Activated CD8-positive, alpha-beta memory T cell treated with anti-CD3 and anti-CD28 coated beads for 36 hours (primary cell): ENCODE data around the gene CNTN2. TPM values are rescaled to one million over a fixed set of nuclear protein-coding genes. Genes with fewer than 3 reads are reported as not detected.

ENCODE experiments used
- CTCF ChIA-PET: fragments of 350-600 bp; sonication (Branson Sonifier 250); formaldehyde crosslinking; loops from one replicate; lab custom pipeline; 2021; ENCODE audit warnings: antibody characterized with exemption; lab: Charles Lee
- POLR2A ChIA-PET: fragments of 350-600 bp; sonication (Branson Sonifier 250); formaldehyde crosslinking; loops from one replicate; lab custom pipeline; 2021; ENCODE audit warnings: antibody characterized with exemption; lab: Charles Lee
- total RNA-seq, 2 experiments: library from RNA; stranded (reverse); gene quantifications; one replicate each; pipeline ENCODE4 v1.2.3, GENCODE V29; 2021

CNTN2 gene
- total RNA-seq, 2 experiments from 2014 or later, result not detected

DNA sequence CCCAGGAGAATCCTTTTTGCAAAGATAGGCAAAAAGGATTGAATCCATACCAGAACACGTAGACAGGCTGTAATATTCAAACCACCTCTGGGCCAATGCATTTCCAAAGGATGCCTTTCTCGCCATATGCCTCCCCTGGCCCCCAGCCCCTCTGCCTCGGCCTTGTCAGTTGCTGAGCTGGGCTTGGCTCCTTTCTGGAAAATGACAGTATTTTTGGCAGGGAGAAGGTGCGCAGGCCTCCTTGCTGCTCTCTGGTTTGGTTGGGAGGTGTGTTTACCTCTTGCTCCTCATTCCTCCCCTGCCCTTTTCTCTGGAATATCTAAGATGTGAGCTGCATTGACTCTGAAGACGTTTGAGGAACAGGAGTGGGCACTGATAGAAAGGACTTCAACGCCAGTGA lies 26.0 kb upstream of the CNTN2 start:
- CTCF ChIA-PET, result no interaction called here
- POLR2A ChIA-PET, result no interaction called here

DNA sequence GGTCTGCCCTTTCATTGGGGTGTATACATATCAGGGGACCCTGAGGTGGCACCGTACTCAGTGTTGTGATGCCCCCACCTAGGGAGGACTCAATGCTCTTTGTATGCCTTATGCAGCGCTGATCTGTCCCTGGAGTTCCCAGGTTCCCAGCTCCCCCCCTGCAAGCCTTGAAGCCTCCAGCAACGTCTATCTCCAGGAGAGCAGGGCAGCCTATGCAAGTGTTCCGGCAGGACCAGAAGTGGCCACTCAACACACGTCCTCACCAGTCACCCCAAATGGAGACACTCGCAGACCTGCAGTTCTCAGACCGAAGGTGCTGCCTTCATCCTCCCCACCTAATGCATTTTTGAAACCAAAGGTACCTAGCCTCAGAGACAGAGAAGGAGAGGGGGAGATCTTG lies 25.2 kb upstream of the CNTN2 start:
- CTCF ChIA-PET, result no interaction called here
- POLR2A ChIA-PET, result no interaction called here

DNA sequence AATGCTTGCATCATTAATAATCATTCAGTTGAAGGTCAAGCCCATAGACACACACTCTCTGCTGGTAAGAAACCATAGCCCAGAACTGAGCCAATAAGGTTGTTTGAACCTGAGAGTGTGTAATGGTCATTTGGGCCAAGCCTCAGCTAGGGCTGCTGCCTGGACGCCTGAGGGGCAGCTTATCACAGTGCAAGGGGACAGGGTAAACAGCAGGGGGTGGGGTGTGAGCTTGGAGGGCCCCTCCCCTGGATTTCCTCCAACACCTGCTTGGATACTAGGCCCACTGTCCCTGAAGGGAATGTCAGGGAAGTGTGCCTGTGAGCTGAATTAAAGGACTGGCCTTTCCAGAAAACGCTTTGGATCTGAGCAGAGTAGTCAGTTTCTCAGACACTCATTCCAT lies 24.6 kb upstream of the CNTN2 start:
- CTCF ChIA-PET, result no interaction called here
- POLR2A ChIA-PET, result no interaction called here

DNA sequence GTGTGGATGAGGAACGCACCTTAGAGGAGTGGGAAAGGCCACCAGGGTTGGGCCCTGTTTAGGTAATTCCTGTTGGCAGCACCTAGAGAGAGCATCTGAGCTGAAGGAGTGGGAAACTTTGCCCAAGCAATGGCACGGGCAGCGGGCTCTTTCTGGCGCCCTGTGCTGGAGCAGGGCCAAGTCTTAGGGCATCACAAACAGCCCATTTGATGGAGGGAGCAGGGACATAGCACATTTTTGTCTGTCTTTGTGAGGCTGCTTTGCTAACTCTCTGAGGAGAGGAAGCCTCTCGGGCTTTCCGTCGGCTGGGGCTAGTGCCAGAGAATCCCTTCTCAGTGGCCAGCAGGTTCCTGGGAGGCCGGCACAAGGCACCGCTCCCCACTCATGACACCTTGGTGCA lies 22.5 kb upstream of the CNTN2 start:
- CTCF ChIA-PET, result no interaction called here
- POLR2A ChIA-PET, result no interaction called here

DNA sequence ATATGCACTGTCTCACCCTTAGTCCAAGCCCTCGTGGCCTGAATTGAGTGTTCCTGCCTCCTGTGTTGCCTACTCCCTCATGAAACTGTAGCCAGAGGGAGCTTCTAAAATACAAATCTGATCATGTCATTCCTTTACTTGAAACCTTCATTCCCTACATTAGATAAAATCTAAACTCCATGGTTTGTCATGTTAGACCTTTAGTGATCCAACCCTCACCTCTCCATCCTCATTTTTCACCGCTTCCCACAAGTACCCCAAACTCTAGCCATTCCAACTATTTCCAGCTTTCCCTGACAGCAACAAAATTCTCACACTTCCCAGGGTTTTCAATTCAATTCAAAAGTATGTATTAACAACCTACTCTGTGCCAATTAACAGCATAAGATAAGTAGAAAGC lies 18.3 kb upstream of the CNTN2 start:
- POLR2A ChIA-PET, result no interaction called here
- CTCF ChIA-PET, result no interaction called here

DNA sequence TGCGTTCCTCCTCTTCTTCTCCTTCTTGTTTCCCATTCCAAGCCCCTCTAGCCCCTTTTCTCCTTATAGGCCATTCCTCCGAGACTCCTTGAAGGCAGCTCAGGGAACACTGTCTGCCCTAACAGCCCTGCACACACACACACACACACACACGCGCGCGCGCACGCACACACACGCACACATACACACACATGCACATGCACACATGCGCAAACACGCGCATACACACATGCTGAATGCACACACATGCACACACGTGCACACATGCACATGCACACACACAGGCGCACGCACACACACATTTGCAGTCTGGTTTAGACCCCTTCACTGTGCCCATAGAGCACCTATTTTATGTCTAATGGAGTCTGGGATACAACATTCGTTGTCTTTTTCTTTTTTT lies 17.8 kb upstream of the CNTN2 start:
- CTCF ChIA-PET, result no interaction called here

GRCh38 chr1:205026181-205026580 lies 16.8 kb upstream of the CNTN2 start:
- ChIA-PET CTCF (no interaction called here), POLR2A (no interaction called here)

More for the DNA sequence above, 17.8 kb upstream of the CNTN2 start:
- POLR2A ChIA-PET, result no interaction called here

DNA sequence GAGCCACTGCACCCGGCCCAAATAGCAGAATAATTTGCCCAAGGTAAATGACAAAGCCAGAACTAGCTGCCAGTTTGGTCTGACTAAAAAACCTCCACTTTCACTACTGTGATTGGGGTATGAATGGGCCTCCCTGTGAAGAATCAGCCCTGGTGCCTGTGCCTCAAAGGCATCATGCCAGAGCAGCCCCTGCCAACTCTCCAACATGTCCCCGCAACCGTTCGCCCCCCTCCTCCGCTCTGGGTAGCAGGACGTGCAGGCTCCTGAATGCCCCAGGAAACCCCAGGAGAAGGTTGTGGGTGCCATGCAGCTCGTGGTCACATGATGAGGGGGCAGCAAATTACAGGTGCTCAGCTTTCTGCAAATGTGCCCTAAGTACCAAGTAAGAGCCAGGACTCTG lies 14.6 kb upstream of the CNTN2 start:
- CTCF ChIA-PET, result no interaction called here
- POLR2A ChIA-PET, result no interaction called here

DNA sequence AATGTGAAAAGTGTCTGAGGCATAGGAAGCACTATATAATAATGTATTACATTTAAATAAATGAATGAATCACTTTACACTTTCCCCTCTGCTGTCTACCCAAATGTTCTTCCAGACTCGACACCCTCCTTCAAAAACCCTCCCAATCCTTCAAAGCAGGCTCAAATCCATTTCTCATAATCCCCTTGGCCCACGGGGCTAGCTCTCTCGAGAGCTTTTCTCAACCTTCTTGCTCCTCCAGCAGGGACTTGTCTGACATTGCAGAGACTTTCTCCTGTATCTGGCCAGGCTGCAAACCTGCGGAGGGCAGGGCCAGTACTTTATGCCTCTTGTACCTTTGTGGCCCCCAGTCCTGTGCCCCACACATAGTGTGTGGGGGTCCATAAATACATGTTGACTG lies 14.1 kb upstream of the CNTN2 start:
- ChIA-PET POLR2A (no interaction called here), CTCF (no interaction called here)

- ChIA-PET POLR2A (no interaction called here), CTCF (no interaction called here)
Observed at GRCh38 chr1:205030241-205030640, 12.8 kb upstream of the CNTN2 start.

DNA sequence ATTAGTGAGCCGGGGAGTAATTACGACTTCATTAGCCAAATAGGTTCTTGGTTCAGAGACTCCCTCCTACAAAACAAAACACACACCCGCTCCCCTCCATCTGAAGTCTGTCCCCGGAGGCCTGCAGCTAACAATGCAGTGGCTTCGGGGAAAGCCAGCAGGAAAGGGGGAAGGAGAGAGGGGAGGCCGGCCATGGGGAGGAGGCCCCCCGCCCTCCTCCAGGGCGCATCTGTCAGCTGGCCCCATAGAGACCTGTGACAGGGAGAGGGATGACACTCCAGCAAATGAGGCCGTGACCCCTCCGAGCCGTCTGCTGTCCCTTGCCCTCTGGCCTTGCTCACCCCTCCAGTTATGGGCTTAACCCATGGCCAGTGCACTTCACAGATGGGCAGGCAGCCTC lies 12.1 kb upstream of the CNTN2 start:
- POLR2A ChIA-PET, result no interaction called here
- CTCF ChIA-PET, result no interaction called here

GRCh38 chr1:205032508-205032907 lies 10.5 kb upstream of the CNTN2 start:
- ChIA-PET CTCF (interaction anchor here (1.4 kb wide), 1 partner anchor 29 kb away, joined by 3 read pairs; no protein-coding TSS in a partner anchor), POLR2A (no interaction called here)

GRCh38 chr1:205037539-205037938 lies 5.5 kb upstream of the CNTN2 start:
- ChIA-PET CTCF (interaction anchor here (0.5 kb wide), 1 partner anchor 176 kb away, joined by 5 read pairs; no protein-coding TSS in a partner anchor), POLR2A (no interaction called here)

DNA sequence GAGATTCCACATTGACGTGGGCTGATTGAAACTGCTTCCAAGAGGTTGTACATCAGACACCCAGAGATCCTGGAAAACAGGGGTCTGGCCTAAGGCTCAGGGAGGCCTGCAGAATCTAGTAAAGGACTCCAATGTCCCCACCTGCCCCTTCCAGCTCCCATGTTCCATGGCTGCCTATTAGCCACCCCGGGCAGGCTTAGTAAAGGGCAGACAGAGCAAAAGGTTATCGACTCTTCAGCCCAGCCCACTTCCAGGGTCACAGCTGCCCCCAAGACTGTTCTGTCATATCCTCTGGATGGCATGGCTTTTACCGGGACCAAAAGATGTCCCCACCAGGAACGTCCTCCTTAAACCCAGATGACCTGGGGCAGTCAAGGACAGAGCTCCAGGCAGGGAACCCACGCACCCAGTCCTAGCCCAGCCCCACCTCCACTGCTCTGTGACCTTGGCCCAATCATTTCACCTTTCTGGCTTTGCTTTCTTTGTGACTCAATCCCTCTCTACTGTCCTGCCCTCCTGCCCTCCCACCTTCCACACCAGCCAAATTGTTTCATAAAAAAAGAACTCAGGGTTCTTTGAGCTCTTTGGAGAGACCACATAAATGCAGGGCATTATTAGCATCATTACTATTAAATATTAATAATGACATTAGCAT lies 4.8 kb upstream of the CNTN2 start:
- ChIA-PET POLR2A (no interaction called here), CTCF (no interaction called here)

DNA sequence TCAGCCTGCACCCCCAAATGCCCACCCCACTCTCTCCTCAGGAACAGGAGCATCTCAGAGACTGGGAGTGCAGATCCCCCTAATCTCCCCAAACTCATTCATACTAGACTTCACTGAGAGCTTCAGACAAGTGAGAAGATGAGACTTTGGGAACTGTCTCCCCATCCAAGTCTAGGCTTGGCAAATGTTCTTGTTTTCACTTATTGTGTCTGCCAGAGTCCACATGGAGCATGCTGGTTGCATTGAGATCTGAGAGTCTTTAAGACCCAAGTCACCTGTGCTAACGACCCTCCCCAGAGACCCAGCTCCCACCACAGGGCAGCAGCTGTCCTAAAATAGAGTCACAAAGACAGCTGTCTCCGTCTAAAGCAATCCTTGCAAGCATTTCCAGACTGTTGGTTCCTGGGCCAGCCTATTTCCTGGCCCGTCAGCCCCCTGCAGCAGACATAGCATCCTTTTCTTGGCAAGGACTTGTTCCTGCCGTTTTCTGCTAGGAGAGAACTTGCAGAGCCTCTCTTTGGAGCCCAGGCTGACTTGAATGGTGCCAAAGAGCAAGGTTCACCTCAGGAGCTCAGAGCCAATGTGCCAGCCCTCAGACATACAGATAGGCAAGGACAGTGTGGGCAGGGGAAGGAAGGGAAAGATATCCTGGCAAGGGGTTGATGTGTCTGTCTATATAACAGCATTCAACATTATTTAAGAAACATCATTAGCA lies 1.9 kb upstream of the CNTN2 start:
- POLR2A ChIA-PET, result no interaction called here

DNA sequence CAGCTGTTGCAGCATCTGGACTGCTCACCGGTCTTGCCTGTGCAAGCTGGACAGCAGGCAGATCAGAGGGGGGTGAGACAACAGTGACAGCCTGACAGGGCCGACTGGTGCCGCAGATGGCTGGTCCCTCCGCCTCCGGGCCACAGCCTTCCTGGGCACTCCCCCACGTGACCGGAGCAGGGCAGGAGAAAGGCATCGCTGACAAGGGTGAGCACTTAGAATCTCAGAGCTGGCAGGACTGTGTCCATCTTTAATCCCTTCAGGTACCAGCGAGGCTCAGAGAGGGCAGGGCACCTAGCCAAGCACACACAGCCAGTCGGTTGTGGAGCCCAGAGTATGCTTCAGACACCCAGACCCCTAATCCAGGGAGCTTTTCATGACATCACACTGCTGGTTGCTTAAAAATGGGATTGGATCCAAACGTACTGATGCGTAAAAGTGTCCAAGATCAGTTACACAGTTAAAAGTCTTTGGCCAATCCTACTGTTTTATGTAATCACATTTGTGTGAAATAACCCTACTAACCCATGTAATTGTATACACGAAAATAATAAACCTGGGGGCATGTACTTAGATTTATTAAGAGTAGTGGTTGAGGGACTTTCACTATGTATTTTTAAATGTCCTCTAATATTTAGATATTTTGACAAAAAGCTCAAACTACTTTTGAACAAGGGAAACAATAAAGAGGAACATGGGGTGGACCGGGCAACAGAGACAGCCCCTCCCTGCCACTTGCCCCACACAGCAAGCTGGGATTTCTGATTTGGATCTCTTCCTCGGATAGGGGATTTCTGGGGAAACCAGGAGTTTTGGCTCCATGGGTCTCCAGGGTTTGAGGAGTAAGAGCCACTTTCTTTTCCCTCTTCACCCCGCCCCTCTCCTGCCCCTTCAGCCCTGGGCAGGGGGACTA lies 758 bp upstream of the CNTN2 start:
- ChIA-PET POLR2A (no interaction called here), CTCF (no interaction called here)

More for the DNA sequence above, 1.9 kb upstream of the CNTN2 start:
- CTCF ChIA-PET, result interaction anchor here (1.0 kb wide), 1 partner anchor 20 kb away, joined by 3 read pairs; no protein-coding TSS in a partner anchor

DNA sequence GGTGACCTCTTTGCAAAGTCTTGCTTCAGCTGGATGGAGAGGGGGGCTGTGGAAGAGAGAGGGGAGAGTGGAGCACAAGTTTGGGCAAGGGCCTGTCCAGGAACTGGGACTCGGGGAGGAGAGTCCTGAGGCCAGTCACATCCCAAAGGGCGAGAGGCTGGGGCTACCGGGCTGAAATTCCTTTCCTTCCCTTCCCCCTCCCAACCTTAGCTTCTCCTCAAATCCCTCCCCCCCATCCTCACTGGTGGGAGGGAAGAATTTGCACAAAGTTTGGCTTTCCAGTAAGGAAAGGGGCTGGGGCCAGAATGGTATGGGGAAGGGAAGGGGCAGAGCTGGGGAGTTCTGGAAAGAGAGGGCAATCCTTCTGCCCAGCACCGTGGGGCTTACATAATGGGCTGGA lies 854 bp downstream of the CNTN2 start:
- POLR2A ChIA-PET, result no interaction called here
- CTCF ChIA-PET, result no interaction called here

DNA sequence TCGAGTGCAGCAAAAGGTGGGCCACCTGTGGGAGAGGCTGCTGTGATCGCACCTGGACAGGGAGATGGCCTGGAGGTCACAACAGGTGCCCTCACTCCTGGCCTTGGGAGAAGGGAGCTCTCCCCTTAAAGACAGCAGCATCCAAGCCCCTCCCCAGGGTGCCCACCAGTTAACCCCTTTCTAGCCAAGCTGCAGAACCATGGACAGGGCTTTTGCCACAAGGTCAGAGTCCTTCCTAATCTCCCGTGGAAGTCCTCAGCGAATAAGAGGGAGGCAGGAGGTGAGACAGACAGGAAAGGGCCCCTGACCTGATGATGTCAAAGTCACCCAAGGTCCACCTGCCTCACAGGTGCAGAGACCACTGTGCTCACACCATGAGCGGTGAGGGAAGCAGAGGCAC lies 1.7 kb downstream of the CNTN2 start:
- CTCF ChIA-PET, result no interaction called here
- POLR2A ChIA-PET, result no interaction called here

- ChIA-PET POLR2A (no interaction called here), CTCF (no interaction called here)
Observed at GRCh38 chr1:205045146-205045545, 2.1 kb downstream of the CNTN2 start.

- POLR2A ChIA-PET, result no interaction called here
- CTCF ChIA-PET, result no interaction called here
Observed at GRCh38 chr1:205046870-205047269, 3.9 kb downstream of the CNTN2 start.
